H1 (cell line): ENCODE measurements around the gene CD247. TPM values are rescaled to one million over a fixed set of nuclear protein-coding genes. Genes with fewer than 3 reads are reported as not detected.

ENCODE experiments used
- CTCF ChIA-PET: fragments of 300-600 bp; sonication (Branson Sonifier 250); formaldehyde crosslinking; loops from one replicate; lab custom pipeline; 2021; ENCODE audit not compliant: partially characterized antibody; lab: Charles Lee
- POLR2A ChIA-PET: fragments of 300-600 bp; sonication (Branson Sonifier 250); formaldehyde crosslinking; loops from one replicate; lab custom pipeline; 2021; ENCODE audit warnings: inconsistent platforms; ENCODE audit not compliant: partially characterized antibody; lab: Charles Lee
- DNase-seq, 2 experiments: peaks; one replicate each; pipeline versions ENCODE4 v3.0.0 to v3.0.0-alpha.2; 2010 to 2022; ENCODE audit warnings: low spot score in 2 of 2, low read depth in 1 of 2, mixed read lengths in 1 of 2
- FAIRE-seq: peaks from 2 replicates; lab custom pipeline; 2011; peaks lifted over from hg19 to GRCh38; lab: Jason Lieb, UNC
- H2AFZ ChIP-seq: 2 replicates; pipeline ENCODE4 v1.8.1; 2012; ENCODE audit warnings: low read length, inconsistent platforms
- H2AK5ac ChIP-seq: 2 replicates; pipeline ENCODE4 v1.6.1; 2013; ENCODE audit warnings: low read depth, low read length
- H2BK120ac ChIP-seq: replicated peaks from 2 replicates; pipeline ENCODE3; 2013; ENCODE audit warnings: low read depth, low read length, inconsistent platforms
- H2BK12ac ChIP-seq: 2 replicates; pipeline ENCODE4 v1.6.1; 2013; ENCODE audit warnings: low read depth, low read length
- H2BK15ac ChIP-seq: 2 replicates; pipeline ENCODE4 v1.6.1; 2013; ENCODE audit warnings: low read length
- H2BK20ac ChIP-seq: 2 replicates; pipeline ENCODE4 v1.6.1; 2013; ENCODE audit warnings: low read length
- H2BK5ac ChIP-seq: 2 replicates; pipeline ENCODE4 v1.6.1; 2013; ENCODE audit warnings: low read depth, low read length
- H3K14ac ChIP-seq: 2 replicates; pipeline ENCODE4 v1.6.1; 2013; ENCODE audit warnings: inconsistent platforms; ENCODE audit not compliant: insufficient read length
- H3K18ac ChIP-seq: 2 replicates; pipeline ENCODE4 v1.6.1; 2013; ENCODE audit warnings: low read length; ENCODE audit errors: extremely low read depth
- H3K23ac ChIP-seq: 2 replicates; pipeline ENCODE4 v1.6.1; 2013; ENCODE audit warnings: inconsistent platforms; ENCODE audit not compliant: insufficient read length
- H3K23me2 ChIP-seq: 2 replicates; pipeline ENCODE4 v1.6.1; 2013; ENCODE audit warnings: low read depth, low read length
- H3K27ac ChIP-seq: 2 replicates; pipeline ENCODE4 v1.6.1; 2011; ENCODE audit warnings: low read depth, low read length, inconsistent platforms
- H3K27me3 ChIP-seq, 4 experiments: replicated peaks in 1 of 4; 1 replicate in 1 of 4; 2 replicates in 3 of 4; pipeline versions ENCODE4 v1.6.1 to v1.8.1; 2011 to 2013; ENCODE audit warnings: low read length in 3 of 4, mild to moderate bottlenecking in 3 of 4, inconsistent platforms in 2 of 4, mixed read lengths in 2 of 4, moderate library complexity in 1 of 4; ENCODE audit not compliant: control insufficient read depth in 3 of 4, insufficient read depth in 3 of 4; ENCODE audit errors: extremely low read depth in 1 of 4
- H3K36me3 ChIP-seq, 4 experiments: 2 replicates each; pipeline versions ENCODE4 v1.6.1 to v1.8.1; 2011 to 2013; ENCODE audit warnings: mild to moderate bottlenecking in 4 of 4, low read length in 3 of 4, moderate library complexity in 2 of 4, control low read depth in 1 of 4, inconsistent platforms in 1 of 4; ENCODE audit not compliant: insufficient read depth in 4 of 4, control insufficient read depth in 2 of 4
- H3K4ac ChIP-seq: replicated peaks from 2 replicates; pipeline ENCODE3; 2013; ENCODE audit warnings: low read length, low read depth, mixed read lengths, inconsistent platforms; ENCODE audit not compliant: insufficient read length
- H3K4me1 ChIP-seq, 4 experiments: replicated peaks in 1 of 4; 1 replicate in 1 of 4; 2 replicates in 3 of 4; pipeline versions ENCODE4 v1.6.1 to v1.8.1; 2011 to 2013; ENCODE audit warnings: low read length in 3 of 4, inconsistent platforms in 2 of 4, mixed read lengths in 1 of 4; ENCODE audit not compliant: insufficient read depth in 4 of 4, control insufficient read depth in 3 of 4
- H3K4me2 ChIP-seq, 2 experiments: 2 replicates each; pipeline versions ENCODE4 v1.6.1 to v1.8.1; 2011 to 2013; ENCODE audit warnings: low read depth in 2 of 2, low read length in 2 of 2, control low read depth in 1 of 2, inconsistent platforms in 1 of 2, mild to moderate bottlenecking in 1 of 2; ENCODE audit not compliant: insufficient read depth in 1 of 2
- H3K4me3 ChIP-seq, 4 experiments: fragments of 200-600, 300-600 bp in 1 of 4; sonication (generic), shearing (Covaris generic), sonication (Bioruptor Twin) in 1 of 4; 2 replicates each; pipeline versions ENCODE4 v1.5.1 to v1.8.1; 2011 to 2016; ENCODE audit warnings: low read length in 4 of 4, low read depth in 3 of 4, control low read depth in 2 of 4, inconsistent platforms in 2 of 4, mild to moderate bottlenecking in 2 of 4, mixed read lengths in 1 of 4, moderate library complexity in 1 of 4; ENCODE audit not compliant: insufficient read depth in 2 of 4; ENCODE audit errors: extremely low read depth in 1 of 4
- H3K56ac ChIP-seq: replicated peaks from 2 replicates; pipeline ENCODE3; 2013; ENCODE audit warnings: low read depth, mild to moderate bottlenecking, mixed read lengths, low read length, inconsistent platforms; ENCODE audit not compliant: insufficient read length
- H3K79me1 ChIP-seq: 2 replicates; pipeline ENCODE4 v1.6.1; 2013; ENCODE audit warnings: low read depth, low read length, control low read depth
- H3K79me2 ChIP-seq, 2 experiments: 2 replicates each; pipeline versions ENCODE4 v1.6.1 to v1.8.1; 2012 to 2013; ENCODE audit warnings: low read length in 2 of 2, mild to moderate bottlenecking in 2 of 2, inconsistent platforms in 1 of 2; ENCODE audit not compliant: insufficient read depth in 2 of 2, control insufficient read depth in 1 of 2
- H3K9ac ChIP-seq, 4 experiments: replicated peaks in 1 of 4; 1 replicate in 1 of 4; 2 replicates in 3 of 4; pipeline versions ENCODE4 v1.6.1 to v1.8.1; 2011 to 2013; ENCODE audit warnings: low read depth in 3 of 4, low read length in 3 of 4, control low read depth in 2 of 4, mild to moderate bottlenecking in 2 of 4, moderate library complexity in 2 of 4, inconsistent platforms in 1 of 4; ENCODE audit errors: extremely low read depth in 1 of 4
- H3K9me3 ChIP-seq, 2 experiments: 2 replicates each; pipeline versions ENCODE4 v1.6.1 to v1.8.1; 2012 to 2013; ENCODE audit warnings: mild to moderate bottlenecking in 2 of 2, moderate library complexity in 2 of 2, control low read depth in 1 of 2, inconsistent platforms in 1 of 2, low read depth in 1 of 2, low read length in 1 of 2, mixed read lengths in 1 of 2; ENCODE audit not compliant: insufficient read depth in 2 of 2
- H4K20me1 ChIP-seq, 2 experiments: replicated peaks in 1 of 2; 2 replicates each; pipeline versions ENCODE3 to v1.8.1; 2011 to 2013; ENCODE audit warnings: inconsistent platforms in 2 of 2, low read length in 2 of 2, mild to moderate bottlenecking in 1 of 2; ENCODE audit not compliant: insufficient read depth in 2 of 2, control insufficient read depth in 1 of 2
- H4K5ac ChIP-seq: 2 replicates; pipeline ENCODE4 v1.6.1; 2013; ENCODE audit warnings: low read length, low read depth, mixed read lengths, inconsistent platforms; ENCODE audit not compliant: insufficient read length
- H4K8ac ChIP-seq: 2 replicates; pipeline ENCODE4 v1.8.0; 2013; ENCODE audit warnings: mild to moderate bottlenecking, moderate library complexity, low read length, inconsistent platforms; ENCODE audit not compliant: insufficient read depth; ENCODE audit errors: extremely low read depth
- H4K91ac ChIP-seq: replicated peaks from 2 replicates; pipeline ENCODE3; 2013; ENCODE audit warnings: low read length, mixed read lengths, inconsistent platforms; ENCODE audit not compliant: insufficient read length
- BACH1 ChIP-seq: IDR thresholded peaks from 2 replicates; pipeline ENCODE4 v1.6.1; 2012; ENCODE audit warnings: low read length, improper control_type of control experiment
- EGR1 ChIP-seq: IDR thresholded peaks from 2 replicates; pipeline ENCODE4 v1.6.1; 2011; ENCODE audit warnings: low read depth, low read length, borderline replicate concordance
- GTF2F1 ChIP-seq: IDR thresholded peaks from 2 replicates; pipeline ENCODE4 v1.6.1; 2012; ENCODE audit warnings: low read depth, low read length, improper control_type of control experiment, borderline replicate concordance
- HDAC6 ChIP-seq: IDR thresholded peaks from one replicate; pipeline ENCODE4 v1.7.1; 2012; ENCODE audit warnings: low read depth, mild to moderate bottlenecking, inconsistent platforms, low read length, moderate library complexity
- KDM5A ChIP-seq: fragments of 200-600 bp; IDR thresholded peaks from 2 replicates; pipeline ENCODE4 v1.7.1; 2012; ENCODE audit warnings: mild to moderate bottlenecking, low read length, inconsistent platforms, mixed read lengths
- POLR2A ChIP-seq, 2 experiments: IDR thresholded peaks; 1 replicate in 1 of 2; 2 replicates in 1 of 2; pipeline ENCODE4 v1.6.1; 2011; ENCODE audit warnings: low read depth in 2 of 2, low read length in 2 of 2, mild to moderate bottlenecking in 2 of 2; ENCODE audit errors: control extremely low read depth in 1 of 2
- POU5F1 ChIP-seq: IDR thresholded peaks from 2 replicates; pipeline ENCODE4 v1.6.1; 2011; ENCODE audit warnings: low read depth, mild to moderate bottlenecking, low read length, moderate library complexity
- SP4 ChIP-seq: IDR thresholded peaks from 2 replicates; pipeline ENCODE4 v1.6.1; 2012; ENCODE audit warnings: low read length, inconsistent platforms
- SUZ12 ChIP-seq: fragments of 200-600 bp; sonication (generic); IDR thresholded peaks from 2 replicates; pipeline ENCODE4 v1.6.1; 2012; ENCODE audit warnings: mild to moderate bottlenecking, inconsistent platforms, low read length, moderate library complexity, mixed read lengths
- TAF7 ChIP-seq: optimal IDR thresholded peaks from 2 replicates; pipeline ENCODE3; 2011; ENCODE audit warnings: low read depth, mild to moderate bottlenecking, inconsistent platforms, low read length, moderate library complexity, borderline replicate concordance
- TEAD4 ChIP-seq: IDR thresholded peaks from 2 replicates; pipeline ENCODE4 v1.6.1; 2012; ENCODE audit warnings: low read depth, low read length, inconsistent platforms, mixed read lengths
- YY1 ChIP-seq: IDR thresholded peaks from 2 replicates; pipeline ENCODE4 v1.6.1; 2011; ENCODE audit warnings: low read depth, mild to moderate bottlenecking, low read length
- ZNF274 ChIP-seq: IDR thresholded peaks from 2 replicates; pipeline ENCODE4 v1.7.0; 2012; ENCODE audit warnings: low read length, borderline replicate concordance; ENCODE audit errors: extremely low read depth
- WGBS, 2 experiments: shearing (Covaris generic) in 1 of 2; methylation state at CpG; one replicate each; pipeline versions ENCODE4 v1.1.6 to v1.1.7; 2013 to 2015; ENCODE audit warnings: low lambda C conversion rate in 2 of 2, mixed read lengths in 2 of 2, inconsistent platforms in 1 of 2, low coverage in 1 of 2, missing lambda C conversion rate in 1 of 2; ENCODE audit not compliant: insufficient replicate concordance in 2 of 2, insufficient coverage in 1 of 2, insufficient read length in 1 of 2; ENCODE audit errors: extremely low coverage in 1 of 2, missing lambda C conversion rate in 1 of 2; 5-methylcytosine and 5-hydroxymethylcytosine counted together
- polyA plus RNA-seq, 7 experiments: library from polyadenylated mRNA; depleted of rRNA in 3 of 7; stranded (reverse) in 5 of 7; unstranded in 2 of 7; fragments of >200 nt in 5 of 7; fragments of 200-250 nt in 2 of 7; gene quantifications; 1 replicate in 5 of 7; 2 replicates in 1 of 7; 4 replicates in 1 of 7; pipeline versions ENCODE4 v1.2.1 to v1.2.3, GENCODE V29; 2011 to 2013; ENCODE audit warnings: missing spikeins in 2 of 7, mixed read lengths in 2 of 7
- total RNA-seq: library from RNA; stranded (reverse); fragmentation: NEBNext Ultra II Directional; extraction: Animal tissue kit (Norgen Biotek cat#: 25700); gene quantifications from 2 replicates; pipeline ENCODE4 v1.2.1, GENCODE V29; 2021
- TF ChIP-seq, protein P1 (sequence below): IDR thresholded peaks from 2 replicates; pipeline ENCODE4 v1.6.1; 2012; ENCODE audit warnings: low read length, inconsistent platforms

CD247 gene
- total and polyA plus RNA-seq, 2 of the 8 experiments (the other 6 are each of a cell fraction or from before 2014, with no cell fraction given), result 2.0 to 2.2 TPM

DNA sequence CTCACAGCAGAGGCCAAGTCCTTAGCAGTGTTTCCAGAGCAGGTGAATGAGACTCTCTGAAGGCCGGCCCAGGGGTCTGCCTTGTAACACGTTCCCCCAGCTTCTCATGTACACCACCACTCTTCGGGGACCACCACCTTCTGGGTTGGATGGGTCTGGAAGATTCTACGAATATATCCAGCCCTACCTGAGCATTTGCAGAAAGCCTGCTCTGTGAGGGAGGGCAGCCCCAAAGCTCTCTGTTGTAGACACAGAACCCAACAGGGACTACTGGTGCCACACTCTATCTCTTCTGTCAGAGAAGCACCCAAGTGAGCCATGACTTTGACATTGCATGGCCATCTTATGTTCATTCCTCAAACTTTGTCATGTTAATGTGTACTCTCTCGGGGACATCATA is 61.8 kb downstream of the CD247 start:
- Histone ChIP-seq H3K14ac (no peak overlapping the region), H3K4me1 (peaks cover 0 to 15% (median 4%) of the 10 kb centered on the region in 4 experiments; a peak in 6 of 7 replicates), H3K79me1 (no peaks in the 10 kb centered on the region), H3K4me2 (peak overlapping the region in 1 of 2 experiments; percentile 88; a peak in 1 of 4 replicates), H3K23ac (no peak overlapping the region), H2BK20ac (no peak overlapping the region), H4K5ac (no peak overlapping the region), H3K4ac (no peak overlapping the region), H2AK5ac (no peak overlapping the region), H2BK120ac (no peak overlapping the region), H3K56ac (no peak overlapping the region), H3K79me2 (no peaks in the 10 kb centered on the region), H4K91ac (no peak overlapping the region), H3K36me3 (no peaks in the 10 kb centered on the region), H3K23me2 (peaks cover 10% of the 10 kb centered on the region; the same call in 1 of the 2 replicates), H2AFZ (no peak overlapping the region), H3K9me3 (no peaks in the 10 kb centered on the region), H3K27me3 (peaks cover 0 to 28% (median 24%) of the 10 kb centered on the region in 4 experiments; a peak in 6 of 7 replicates), H3K27ac (no peak overlapping the region), H4K20me1 (no peaks in the 10 kb centered on the region), H3K9ac (no peak overlapping the region), H2BK12ac (no peak overlapping the region), H2BK15ac (no peak overlapping the region), H2BK5ac (no peak overlapping the region), H4K8ac (no peak overlapping the region), H3K18ac (no peak overlapping the region), H3K4me3 (peak overlapping the region in 1 of 4 experiments; percentile 3; a peak in 1 of 8 replicates)
- FAIRE-seq (no peak), DNase-seq (no peak)
- WGBS, 2 experiments, result 85% methylated on average over 5 of the region's 5 CpGs; no CpG with 5 or more reads in 1 of the 2 experiments
- CTCF ChIA-PET, result interaction anchor here (0.6 to 6.3 kb wide), 13 partner anchors 10 to 249 kb away, joined by 3 to 54 read pairs (median 4); no protein-coding TSS in a partner anchor
- POLR2A ChIA-PET, result interaction anchor here (0.6 to 2.6 kb wide), 3 partner anchors 8 to 236 kb away, joined by 3 to 8 read pairs (median 5); partner anchors contain the start of gene POU2F1
- no peak for TF ChIP-seq HDAC6
- TF ChIP-seq POU5F1, result no peak
- TF ChIP-seq BACH1, result no peak
- no peak for TF ChIP-seq EGR1
- TF ChIP-seq YY1, result no peak
- no peak for TF ChIP-seq KDM5A
- no peak for TF ChIP-seq ZNF274
- TF ChIP-seq SUZ12, result no peak
- TF ChIP-seq POLR2A (IDR thresholded peaks at IDR 0.05; ENCODE audit: control extremely low read depth in 1 of 2, low read depth in 2 of 2, low read length in 2 of 2), result no peak
- TF ChIP-seq, protein P1, sequence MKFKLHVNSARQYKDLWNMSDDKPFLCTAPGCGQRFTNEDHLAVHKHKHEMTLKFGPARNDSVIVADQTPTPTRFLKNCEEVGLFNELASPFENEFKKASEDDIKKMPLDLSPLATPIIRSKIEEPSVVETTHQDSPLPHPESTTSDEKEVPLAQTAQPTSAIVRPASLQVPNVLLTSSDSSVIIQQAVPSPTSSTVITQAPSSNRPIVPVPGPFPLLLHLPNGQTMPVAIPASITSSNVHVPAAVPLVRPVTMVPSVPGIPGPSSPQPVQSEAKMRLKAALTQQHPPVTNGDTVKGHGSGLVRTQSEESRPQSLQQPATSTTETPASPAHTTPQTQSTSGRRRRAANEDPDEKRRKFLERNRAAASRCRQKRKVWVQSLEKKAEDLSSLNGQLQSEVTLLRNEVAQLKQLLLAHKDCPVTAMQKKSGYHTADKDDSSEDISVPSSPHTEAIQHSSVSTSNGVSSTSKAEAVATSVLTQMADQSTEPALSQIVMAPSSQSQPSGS, result no peak
- no peak for TF ChIP-seq SP4
- no peak for TF ChIP-seq GTF2F1
- TF ChIP-seq TEAD4, result no peak
- TF ChIP-seq TAF7, result no peak
